PC-3 (cell line): Measurements from ENCODE around the gene ZNF423. TPM values are rescaled to one million over a fixed set of nuclear protein-coding genes. Genes with fewer than 3 reads are reported as not detected.

ENCODE experiments used
- ATAC-seq: fragments of 200-7000 bp; cut with Tn5 transposase; 2 replicates; pipeline ENCODE4 v1.9.1; 2020; ENCODE audit warnings: mild to moderate bottlenecking, moderate library complexity
- BruUV-seq: library from RNA; stranded (reverse); fragments of 400-500 nt; replicated peaks from 2 replicates; lab custom pipeline; 2021; lab: Mats Ljungman, UMichigan
- CTCF ChIA-PET: fragments of 300-600 bp; sonication (Branson Sonifier 250); formaldehyde crosslinking; loops from one replicate; lab custom pipeline; 2022; ENCODE audit warnings: antibody characterized with exemption; lab: Charles Lee
- POLR2A ChIA-PET: fragments of 300-600 bp; sonication (Branson Sonifier 250); formaldehyde crosslinking; loops from one replicate; lab custom pipeline; 2022; ENCODE audit warnings: antibody characterized with exemption; ENCODE audit not compliant: unreplicated experiment; lab: Charles Lee
- DNase-seq: peaks from one replicate; pipeline ENCODE4 v3.0.0-alpha.2; 2015
- H2AFZ ChIP-seq: fragments of 300-600 bp; sonication (generic); 2 replicates; pipeline ENCODE4 v1.6.0; 2016; ENCODE audit warnings: antibody characterized with exemption, low read length
- H3F3A ChIP-seq: fragments of 300-600 bp; sonication (generic); one replicate; pipeline ENCODE4 v1.6.0; 2017; ENCODE audit warnings: antibody characterized with exemption, low read length, control low read depth, mild to moderate bottlenecking; ENCODE audit not compliant: unreplicated experiment
- H3K27ac ChIP-seq: fragments of 300-600 bp; sonication (generic); 2 replicates; pipeline ENCODE4 v1.5.1; 2016; ENCODE audit warnings: mild to moderate bottlenecking, low read length
- H3K27me3 ChIP-seq: fragments of 300-600 bp; sonication (generic); 2 replicates; pipeline ENCODE4 v1.6.1; 2016; ENCODE audit warnings: low read length, mixed read lengths
- H3K36me3 ChIP-seq: fragments of 300-600 bp; sonication (generic); 2 replicates; pipeline ENCODE4 v1.6.1; 2016; ENCODE audit warnings: low read depth, mixed run types, low read length, mixed read lengths
- H3K4me1 ChIP-seq: fragments of 300-600 bp; sonication (generic); 2 replicates; pipeline ENCODE4 v1.5.1; 2016; ENCODE audit warnings: low read length; ENCODE audit not compliant: insufficient read depth
- H3K4me2 ChIP-seq: fragments of 300-600 bp; sonication (generic); 2 replicates; pipeline ENCODE4 v1.6.0; 2016; ENCODE audit warnings: low read length
- H3K4me3 ChIP-seq: fragments of 300-600 bp; sonication (generic); 2 replicates; pipeline ENCODE4 v1.5.1; 2016; ENCODE audit warnings: mild to moderate bottlenecking, low read length, mixed read lengths
- H3K79me2 ChIP-seq: fragments of 300-600 bp; sonication (generic); 2 replicates; pipeline ENCODE4 v1.6.1; 2017; ENCODE audit warnings: low read length, mixed read lengths
- H3K9ac ChIP-seq: fragments of 300-600 bp; sonication (generic); 2 replicates; pipeline ENCODE4 v1.6.0; 2016; ENCODE audit warnings: mild to moderate bottlenecking, low read length
- H3K9me2 ChIP-seq: fragments of 300-600 bp; sonication (generic); replicated peaks from 2 replicates; pipeline ENCODE4 v1.6.1; 2016; ENCODE audit warnings: mixed run types, low read length, mixed read lengths
- H3K9me3 ChIP-seq: fragments of 300-600 bp; sonication (generic); 2 replicates; pipeline ENCODE4 v1.6.1; 2016; ENCODE audit warnings: low read length, mixed read lengths
- H4K20me1 ChIP-seq: fragments of 300-600 bp; sonication (generic); 2 replicates; pipeline ENCODE4 v1.6.1; 2016; ENCODE audit warnings: low read length, mixed read lengths
- EZH2 ChIP-seq: fragments of 300-600 bp; sonication (generic); IDR thresholded peaks from one replicate; pipeline ENCODE4 v1.6.1; 2017; ENCODE audit warnings: antibody characterized with exemption, mild to moderate bottlenecking, low read length; ENCODE audit not compliant: unreplicated experiment
- EZH2phosphoT487 ChIP-seq: fragments of 300-600 bp; sonication (generic); IDR thresholded peaks from 2 replicates; pipeline ENCODE4 v1.6.1; 2018; ENCODE audit warnings: mild to moderate bottlenecking, antibody characterized with exemption, low read length, borderline replicate concordance
- intact Hi-C: fragments of 100-400 bp; cut with micrococcal nuclease; formaldehyde crosslinking; loops from 2 replicates; pipeline ENCODE4 v1.9.0; 2023
- total RNA-seq: library from RNA; depleted of rRNA; stranded (reverse); fragments of >200 nt; gene quantifications from 2 replicates; pipeline ENCODE4 v1.2.3, GENCODE V29; 2014
- TF ChIP-seq, protein P1 (sequence below): fragments of 300-600 bp; sonication (generic); conservative IDR thresholded peaks from 2 replicates; pipeline ENCODE4 v1.5.1; 2017; ENCODE audit warnings: antibody characterized with exemption, low read depth, mild to moderate bottlenecking, low read length

ZNF423 gene
- total RNA-seq, 1 experiment from 2014 or later: not detected

DNA sequence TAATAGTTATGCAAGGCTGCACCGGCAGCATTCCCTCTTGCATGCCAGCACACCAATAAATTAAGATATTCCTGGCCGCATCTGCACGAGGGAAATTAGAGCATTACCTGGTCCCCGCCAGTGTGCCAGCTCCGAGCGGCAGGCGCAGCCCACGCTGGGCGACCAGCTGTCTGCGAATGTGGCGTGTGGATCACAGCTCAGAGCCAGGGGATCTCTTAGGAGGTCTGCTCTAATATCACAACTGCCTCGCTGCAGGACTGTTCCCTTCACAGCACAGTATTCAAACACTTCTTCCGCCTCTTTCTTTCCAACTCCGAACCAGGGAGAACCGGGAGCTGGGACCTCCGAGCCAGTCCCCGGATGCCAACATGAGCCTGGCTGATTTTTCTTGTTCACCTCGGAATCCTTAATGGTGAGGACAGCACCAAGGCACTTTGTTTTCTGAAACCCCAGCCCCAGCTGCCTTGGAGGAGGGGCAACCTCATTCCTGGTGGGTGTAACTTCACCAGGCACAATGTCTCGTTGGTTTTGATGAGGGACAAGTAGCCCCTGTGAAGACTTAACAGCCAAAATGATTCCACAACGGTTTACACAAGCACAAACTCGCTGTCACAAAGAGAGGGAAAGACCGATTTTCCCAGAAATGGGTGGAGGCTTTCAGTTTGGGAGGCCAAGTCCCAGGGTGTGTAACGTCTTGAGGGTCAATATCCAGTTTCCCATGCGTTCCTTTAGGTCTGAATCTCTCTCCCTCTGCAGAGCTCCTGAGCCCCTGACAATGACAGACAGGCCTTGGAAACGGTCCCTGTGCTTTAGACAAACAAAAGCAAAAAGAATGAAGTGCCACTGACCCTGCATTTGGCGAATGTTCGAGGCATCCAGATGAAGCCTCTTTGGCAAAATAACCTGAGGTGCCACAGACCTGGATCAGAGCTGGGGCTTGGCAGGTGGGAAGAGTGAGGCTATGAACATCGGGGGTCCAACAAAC lies 269.2 kb downstream of the ZNF423 start:
- no peak overlapping the region for H3K4me3 ChIP-seq
- H3K9me3 ChIP-seq: no peaks in the 10 kb centered on the region
- POLR2A ChIA-PET: no interaction called here
- CTCF ChIA-PET: no interaction called here
- H3K36me3 ChIP-seq: no peaks in the 10 kb centered on the region
- TF ChIP-seq EZH2 (no peak), EZH2phosphoT487 (no peak)
- TF ChIP-seq, protein P1, sequence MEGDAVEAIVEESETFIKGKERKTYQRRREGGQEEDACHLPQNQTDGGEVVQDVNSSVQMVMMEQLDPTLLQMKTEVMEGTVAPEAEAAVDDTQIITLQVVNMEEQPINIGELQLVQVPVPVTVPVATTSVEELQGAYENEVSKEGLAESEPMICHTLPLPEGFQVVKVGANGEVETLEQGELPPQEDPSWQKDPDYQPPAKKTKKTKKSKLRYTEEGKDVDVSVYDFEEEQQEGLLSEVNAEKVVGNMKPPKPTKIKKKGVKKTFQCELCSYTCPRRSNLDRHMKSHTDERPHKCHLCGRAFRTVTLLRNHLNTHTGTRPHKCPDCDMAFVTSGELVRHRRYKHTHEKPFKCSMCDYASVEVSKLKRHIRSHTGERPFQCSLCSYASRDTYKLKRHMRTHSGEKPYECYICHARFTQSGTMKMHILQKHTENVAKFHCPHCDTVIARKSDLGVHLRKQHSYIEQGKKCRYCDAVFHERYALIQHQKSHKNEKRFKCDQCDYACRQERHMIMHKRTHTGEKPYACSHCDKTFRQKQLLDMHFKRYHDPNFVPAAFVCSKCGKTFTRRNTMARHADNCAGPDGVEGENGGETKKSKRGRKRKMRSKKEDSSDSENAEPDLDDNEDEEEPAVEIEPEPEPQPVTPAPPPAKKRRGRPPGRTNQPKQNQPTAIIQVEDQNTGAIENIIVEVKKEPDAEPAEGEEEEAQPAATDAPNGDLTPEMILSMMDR: no peak
- H3K27me3 ChIP-seq: peaks cover 11% of the 10 kb centered on the region; the same call in 1 of the 2 replicates
- no TSS peak for BruUV-seq
- H3K79me2 ChIP-seq: no peaks in the 10 kb centered on the region
- intact Hi-C loops: no loop called here
- no peaks in the 10 kb centered on the region for H3K9me2 ChIP-seq
- DNase-seq (no peak), ATAC-seq (no peak)
- no peak overlapping the region for H3K9ac ChIP-seq
- no peaks in the 10 kb centered on the region for H3K4me1 ChIP-seq
- H2AFZ ChIP-seq: no peak overlapping the region
- no peak overlapping the region for H3K27ac ChIP-seq
- no peak overlapping the region for H3K4me2 ChIP-seq
- no peaks in the 10 kb centered on the region for H4K20me1 ChIP-seq
- no peaks in the 10 kb centered on the region for H3F3A ChIP-seq

GRCh38 chr16:49585143-49585832 lies 270.6 kb downstream of the ZNF423 start:
- Histone ChIP-seq H3K4me2 (no peak overlapping the region), H4K20me1 (no peaks in the 10 kb centered on the region), H2AFZ (no peak overlapping the region), H3F3A (no peaks in the 10 kb centered on the region), H3K36me3 (no peaks in the 10 kb centered on the region), H3K27me3 (peaks cover 19% of the 10 kb centered on the region), H3K9ac (no peak overlapping the region), H3K4me1 (no peaks in the 10 kb centered on the region), H3K27ac (no peak overlapping the region), H3K79me2 (no peaks in the 10 kb centered on the region), H3K4me3 (no peak overlapping the region), H3K9me2 (no peaks in the 10 kb centered on the region), H3K9me3 (no peaks in the 10 kb centered on the region)
- no peak for ATAC-seq
- TF ChIP-seq EZH2phosphoT487 (no peak), EZH2 (no peak)
- TF ChIP-seq, protein P1: no peak
- intact Hi-C loops: no loop called here
- ChIA-PET CTCF (no interaction called here), POLR2A (no interaction called here)
- BruUV-seq: no TSS peak
- no peak for DNase-seq
